Measurements from ENCODE around the gene ISG15.
"Not testable (repeated sequence)": the region's sequence is repeated elsewhere in the genome, so short reads cannot be mapped to it uniquely, and the experiment has no call there.

ISG15 gene

DNA sequence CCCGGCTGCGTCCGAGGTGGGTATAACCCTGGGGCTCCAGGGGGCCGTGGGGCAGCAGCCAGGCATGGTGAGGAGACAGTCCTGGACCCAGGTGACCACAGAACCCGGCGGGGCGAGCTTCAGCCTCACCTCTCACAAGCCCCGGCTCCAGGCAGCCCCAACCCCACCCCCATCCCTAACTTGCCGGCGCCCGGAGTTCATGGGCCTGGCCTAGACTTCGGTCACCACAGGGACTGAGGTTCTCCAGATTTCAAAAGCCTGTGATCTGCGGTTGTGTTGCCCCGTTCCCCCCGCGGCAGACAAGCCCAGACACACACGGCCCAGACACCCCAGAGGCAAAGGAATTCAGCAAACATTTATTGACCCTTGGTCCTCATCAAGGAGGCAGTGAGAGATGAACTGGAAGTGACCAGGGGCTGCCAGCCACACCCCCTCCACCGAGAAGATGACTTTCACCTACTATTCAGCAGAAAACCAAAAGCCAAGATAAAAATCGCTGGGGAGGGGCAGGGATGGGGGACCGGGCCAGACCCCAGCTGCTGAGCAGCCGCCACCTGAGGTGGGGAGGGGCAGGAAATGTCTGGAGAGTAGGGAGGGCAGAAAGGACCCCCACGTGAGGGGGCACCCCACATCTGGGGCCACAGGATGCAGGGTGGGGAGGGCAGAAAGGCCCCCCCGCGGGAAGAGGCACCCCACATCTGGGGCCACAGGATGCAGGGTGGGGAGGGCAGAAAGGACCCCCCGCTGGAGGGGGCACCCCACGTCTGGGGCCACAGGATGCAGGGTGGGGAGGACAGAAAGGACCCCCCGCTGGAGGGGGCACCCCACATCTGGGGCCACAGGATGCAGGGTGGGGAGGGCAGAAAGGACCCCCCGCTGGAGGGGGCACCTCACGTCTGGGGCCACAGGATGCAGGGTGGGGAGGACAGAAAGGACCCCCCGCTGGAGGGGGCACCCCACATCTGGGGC lies 17.3 kb upstream of the ISG15 start:
- DNase-seq, result no peak

DNA sequence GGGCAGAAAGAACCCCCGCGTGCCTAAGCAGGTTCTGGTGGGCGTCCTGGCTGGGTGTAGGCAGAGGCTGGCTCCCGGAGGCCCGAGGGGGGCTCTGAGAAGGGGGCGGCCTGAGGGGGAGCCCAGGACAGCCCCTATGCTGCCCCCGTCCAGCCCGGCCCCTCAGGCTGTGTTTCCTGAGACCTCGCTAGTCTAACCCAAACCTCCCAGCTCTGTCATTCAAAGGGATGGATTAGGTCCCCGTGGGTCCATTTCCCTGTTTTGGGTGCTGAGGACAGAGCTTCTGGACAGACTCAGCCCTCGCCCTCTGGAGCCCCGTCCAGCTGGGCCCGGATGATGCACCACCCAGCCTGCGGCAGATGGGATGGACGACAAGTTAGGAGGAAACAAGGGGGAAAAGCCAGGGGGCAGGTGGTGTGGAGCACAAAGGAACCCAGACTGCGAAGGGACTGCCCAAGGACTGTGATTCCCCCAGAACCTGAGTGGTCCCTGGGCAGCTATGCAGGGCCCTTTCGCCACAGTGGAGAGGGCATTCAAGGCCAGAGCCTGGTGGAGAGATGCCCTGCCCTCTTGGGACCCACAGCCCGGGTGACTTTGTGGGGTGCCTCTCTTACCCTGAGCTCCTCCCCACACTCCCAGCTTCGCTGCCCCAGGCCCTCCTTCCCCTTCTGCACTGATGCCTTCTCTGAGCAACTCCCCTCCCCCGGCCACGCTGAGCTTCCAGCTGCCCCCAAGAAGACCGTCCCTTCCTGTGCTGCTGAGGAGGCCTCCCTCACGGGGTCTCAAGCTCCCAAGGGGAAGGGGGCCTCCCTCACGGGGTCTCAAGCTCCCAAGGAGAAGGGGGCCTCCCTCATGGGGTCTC lies 16.2 kb upstream of the ISG15 start:
- DNase-seq, result no peak

DNA sequence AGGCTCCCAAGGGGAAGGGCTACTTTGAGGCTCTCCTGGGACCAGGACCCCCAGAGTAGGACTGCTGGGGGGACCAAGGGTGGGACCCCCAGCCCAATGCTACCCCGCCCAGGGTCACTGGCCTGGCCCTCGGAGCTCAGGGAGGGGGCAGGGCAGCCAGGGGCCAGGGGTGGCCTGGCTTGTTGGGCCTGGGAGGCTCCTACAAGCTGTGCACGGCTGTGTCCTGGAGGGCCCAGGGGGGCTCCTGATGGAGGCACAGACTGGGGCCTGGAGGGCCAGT lies 15.6 kb upstream of the ISG15 start:
- no peak for DNase-seq

DNA sequence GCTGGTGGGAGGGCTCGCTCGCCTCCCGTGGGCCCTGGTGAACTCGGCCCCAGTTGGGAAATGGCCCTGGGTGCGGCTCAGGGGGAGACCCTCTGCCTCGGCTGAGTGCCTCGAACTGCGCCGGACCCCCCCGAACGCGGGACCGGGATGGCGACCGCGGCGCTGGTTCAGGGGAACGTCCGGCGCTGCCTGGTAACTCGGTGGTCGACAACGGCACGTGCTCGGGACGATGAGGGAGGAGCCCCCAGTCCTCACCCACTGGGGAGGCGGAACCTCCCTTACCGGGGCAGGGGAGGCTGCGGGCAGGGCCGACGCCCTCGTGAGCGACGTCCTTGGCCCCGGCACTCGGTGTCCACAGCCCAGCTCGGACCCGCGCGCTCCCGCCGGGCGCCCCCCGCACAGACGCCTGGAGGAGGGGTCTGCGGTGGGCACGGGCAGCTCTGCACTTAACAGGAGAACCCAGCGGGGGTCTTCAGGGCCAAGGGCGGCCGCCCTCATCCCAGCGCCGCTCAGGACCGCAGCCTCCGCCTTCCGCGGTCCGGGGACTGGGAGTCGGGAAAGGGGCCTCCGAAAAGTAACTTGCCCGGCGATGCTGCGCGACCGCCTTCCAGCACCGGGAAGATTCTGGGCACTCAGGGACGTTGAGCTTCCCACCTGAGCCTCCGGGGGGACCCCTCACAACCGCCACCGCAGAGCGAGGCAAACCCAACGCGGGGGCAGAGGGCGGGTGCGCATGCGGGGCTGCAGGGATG lies 15.1 kb upstream of the ISG15 start:
- no peak for DNase-seq

DNA sequence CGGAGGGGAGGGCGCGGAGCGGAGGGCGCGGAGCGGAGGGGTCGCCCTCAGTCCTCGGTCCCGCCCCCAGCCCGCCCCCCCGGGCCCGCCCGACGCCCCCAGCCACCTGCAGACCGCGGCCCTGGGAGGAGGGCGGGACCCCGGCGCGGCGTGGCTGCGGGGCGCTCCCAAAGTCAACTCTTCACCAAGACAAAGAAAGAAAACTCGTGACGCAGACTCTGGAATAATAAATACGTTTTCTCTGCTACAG lies 14.6 kb upstream of the ISG15 start:
- DNase-seq, result no peak

DNA sequence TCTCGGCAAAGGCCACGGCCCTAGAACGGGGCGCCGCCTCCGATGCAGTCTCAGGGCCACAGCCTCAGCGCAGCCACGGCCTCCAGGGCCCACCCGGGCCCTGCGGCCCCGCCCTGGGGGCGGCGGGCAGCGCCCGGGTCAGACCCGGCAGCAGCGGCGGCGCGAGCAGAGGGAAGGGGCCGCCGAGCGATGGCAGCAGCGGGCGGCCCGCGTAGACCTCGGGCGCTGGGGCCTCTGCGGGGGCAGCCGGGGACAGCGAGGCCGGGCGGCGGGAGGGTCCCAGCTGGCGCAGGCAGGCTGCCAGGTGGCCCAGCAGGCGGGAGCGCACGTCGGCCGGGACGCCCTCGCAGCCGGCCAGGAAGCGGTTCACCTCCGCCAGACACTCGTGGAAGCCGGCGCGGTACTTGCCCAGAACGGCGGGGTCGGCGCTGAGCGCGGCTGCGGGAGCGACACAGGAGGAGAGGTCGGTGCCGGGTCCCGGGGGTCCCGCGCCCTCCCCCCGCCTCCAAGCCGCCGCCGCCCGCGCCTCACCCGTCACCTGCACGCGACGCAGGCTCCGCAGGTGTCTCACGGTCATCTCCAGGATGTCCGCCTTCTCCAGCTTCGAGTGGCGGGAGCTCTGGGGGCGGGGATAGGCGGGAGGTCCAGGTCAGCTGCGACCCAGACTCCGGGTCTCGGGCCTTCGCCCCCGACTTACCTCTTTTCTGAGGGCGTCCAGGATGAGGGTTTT lies 14.1 kb upstream of the ISG15 start:
- DNase-seq, result no peak

DNA sequence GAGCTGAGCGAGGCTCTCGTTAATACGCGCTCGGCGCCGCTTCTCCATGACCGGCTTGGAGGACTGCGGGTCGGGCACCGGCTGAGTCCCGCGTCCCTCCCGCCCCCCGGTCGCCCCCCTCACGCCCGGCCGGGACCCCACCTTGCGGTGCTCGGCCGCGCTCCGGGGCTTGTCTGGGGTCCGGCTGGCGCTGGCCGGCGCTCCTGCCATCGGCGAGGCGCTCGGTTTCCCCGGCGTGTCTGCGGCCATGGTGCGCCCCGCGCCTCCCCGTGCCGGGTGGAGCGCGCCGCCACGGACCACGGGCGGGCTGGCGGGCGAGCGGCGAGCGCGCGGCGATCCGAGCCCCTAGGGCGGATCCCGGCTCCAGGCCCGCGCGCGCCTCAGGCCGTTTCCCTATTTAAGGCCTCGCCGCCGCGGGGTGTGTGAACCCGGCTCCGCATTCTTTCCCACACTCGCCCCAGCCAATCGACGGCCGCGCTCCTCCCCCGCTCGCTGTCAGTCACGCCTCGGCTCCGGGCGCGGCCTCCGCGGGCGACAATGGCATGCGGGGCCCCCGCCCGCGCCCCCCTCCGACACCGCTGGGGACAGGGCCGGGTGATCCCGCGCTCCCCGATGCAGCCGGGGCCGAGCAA lies 13.5 kb upstream of the ISG15 start, which contains the start of gene HES4:
HES4 (minus strand) TSS at position 373 of the 632 bp plus-strand sequence; CDS start at position 249, 124 bp downstream.
- DNase-seq, result peak; percentile 56 to 59

DNA sequence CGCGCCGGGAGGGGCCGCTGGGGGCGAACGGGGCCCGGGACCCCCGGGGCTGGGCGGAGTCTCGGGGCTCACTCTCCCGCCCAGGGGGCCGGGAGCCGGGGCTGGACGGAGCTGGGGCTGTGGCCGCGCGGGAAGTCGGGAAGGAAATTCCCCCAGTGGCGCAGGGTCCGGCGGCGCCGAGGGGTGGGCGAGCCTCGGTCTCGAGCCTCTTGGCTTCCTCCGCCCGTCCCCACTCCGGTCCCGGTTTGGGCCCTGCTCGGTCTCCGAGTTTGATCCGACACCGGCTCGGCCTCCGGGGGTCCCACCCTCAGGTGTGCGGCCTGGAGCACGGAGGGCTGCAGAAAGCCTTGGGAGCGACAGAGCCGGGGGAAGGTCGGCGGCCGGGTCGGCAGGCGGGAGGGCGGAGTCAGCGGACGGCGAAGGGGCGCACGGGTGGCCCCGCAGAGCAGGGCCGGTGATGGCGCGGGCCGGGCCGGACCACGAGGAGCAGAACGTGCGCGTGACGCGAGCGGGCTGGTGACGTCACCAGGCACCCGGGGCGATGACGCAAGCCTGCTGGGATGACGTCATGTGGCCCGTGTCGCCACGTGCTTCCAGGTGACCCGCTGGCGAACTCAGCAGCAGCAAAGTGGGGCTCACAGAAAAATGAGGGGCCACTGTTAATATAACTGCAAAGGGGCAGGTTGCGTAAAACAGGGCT lies 12.8 kb upstream of the ISG15 start:
- DNase-seq, result peak; percentile 60 to 73

DNA sequence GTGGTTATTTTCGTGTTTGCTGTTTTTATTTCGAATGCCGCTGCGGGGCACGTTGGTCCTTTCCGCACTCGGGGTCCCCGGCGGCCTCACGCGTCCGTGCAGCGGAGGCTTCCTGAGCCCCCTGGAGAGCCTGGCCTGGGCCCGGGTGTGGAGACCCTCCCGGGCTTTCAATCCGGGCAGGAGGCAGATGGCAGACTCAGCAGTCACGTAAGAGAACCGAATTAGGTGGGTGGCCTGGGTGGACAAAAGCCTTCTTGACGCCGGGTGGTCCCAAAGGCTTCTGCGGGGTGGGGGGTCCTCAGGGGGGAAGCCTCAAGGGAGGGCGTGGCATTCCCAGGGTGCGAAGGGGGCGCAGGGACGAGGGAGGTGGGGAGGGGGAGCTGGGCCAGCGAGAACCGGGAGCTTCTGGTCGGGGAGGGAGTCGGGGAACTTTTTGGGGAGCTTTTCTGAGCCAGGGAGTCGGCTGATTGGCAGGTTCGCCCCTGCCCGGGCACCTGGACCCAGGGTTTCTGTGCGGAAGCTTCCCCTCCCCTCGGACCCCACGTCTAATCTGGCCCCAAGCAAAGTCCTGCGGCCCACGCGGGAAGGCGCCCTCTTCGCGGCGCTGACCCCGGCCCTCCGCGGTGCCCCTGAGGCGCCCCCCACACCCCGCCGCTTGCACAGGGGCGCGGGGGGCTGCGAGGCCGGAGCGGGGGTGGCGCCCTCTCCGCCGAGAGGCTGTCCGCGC lies 12.1 kb upstream of the ISG15 start:
- DNase-seq, result no peak

DNA sequence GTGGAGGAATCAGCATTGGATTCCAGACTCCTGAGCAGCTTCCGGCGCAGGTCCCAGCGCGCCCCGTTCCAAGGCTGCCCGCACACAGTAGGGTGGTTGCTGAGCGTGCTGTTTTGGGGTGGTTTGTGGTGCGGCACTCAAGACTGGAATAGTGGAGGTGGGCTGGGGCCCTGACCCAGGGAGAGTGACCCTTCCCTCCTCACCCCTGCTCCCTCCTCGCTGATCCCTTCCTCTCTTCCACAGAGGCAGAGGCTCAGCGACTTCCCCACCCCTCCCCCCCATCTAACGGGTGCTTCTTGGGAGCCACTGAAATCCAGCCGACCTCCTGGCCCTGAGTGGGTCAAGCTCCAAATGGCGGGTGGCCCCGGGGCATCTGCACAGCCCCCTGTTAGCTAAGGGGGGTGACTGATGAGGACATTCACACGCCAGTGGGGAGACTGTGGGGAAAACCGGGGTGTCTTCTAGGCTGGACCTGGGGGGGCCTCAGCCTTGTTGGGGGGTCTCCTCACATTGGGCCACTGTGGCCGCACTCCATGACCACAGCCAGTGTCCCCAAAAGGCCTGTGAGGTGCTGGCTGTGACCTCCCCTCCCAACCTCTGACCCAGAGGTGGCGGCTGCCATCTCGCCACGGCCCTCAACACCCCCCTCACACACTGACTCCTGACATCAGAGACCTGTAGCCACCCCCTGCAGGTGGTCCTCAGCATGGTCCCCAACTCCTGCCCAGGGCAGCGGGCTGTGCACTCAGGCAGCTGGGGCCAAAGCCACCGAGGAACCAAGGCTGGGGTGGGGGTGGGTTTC lies 9.5 kb upstream of the ISG15 start:
- no peak for DNase-seq

DNA sequence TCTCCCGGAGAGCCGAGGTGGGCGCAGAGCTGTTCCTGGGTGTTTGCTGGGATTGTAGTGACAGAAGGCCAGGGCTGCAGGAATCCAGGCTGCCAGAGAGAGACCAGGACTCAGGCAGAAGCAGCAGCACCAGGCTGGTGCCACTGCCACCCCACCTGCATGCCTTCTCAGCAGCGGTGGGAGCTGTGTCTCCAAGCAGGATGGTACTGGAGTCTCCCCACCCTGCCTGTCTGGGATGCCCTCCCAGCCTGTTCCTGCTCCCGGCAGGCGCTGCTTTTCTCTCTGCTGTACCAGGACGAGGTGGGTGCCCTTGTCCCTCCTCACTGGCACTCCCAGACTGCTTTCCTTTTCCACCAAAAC lies 8.9 kb upstream of the ISG15 start:
- DNase-seq, result no peak

DNA sequence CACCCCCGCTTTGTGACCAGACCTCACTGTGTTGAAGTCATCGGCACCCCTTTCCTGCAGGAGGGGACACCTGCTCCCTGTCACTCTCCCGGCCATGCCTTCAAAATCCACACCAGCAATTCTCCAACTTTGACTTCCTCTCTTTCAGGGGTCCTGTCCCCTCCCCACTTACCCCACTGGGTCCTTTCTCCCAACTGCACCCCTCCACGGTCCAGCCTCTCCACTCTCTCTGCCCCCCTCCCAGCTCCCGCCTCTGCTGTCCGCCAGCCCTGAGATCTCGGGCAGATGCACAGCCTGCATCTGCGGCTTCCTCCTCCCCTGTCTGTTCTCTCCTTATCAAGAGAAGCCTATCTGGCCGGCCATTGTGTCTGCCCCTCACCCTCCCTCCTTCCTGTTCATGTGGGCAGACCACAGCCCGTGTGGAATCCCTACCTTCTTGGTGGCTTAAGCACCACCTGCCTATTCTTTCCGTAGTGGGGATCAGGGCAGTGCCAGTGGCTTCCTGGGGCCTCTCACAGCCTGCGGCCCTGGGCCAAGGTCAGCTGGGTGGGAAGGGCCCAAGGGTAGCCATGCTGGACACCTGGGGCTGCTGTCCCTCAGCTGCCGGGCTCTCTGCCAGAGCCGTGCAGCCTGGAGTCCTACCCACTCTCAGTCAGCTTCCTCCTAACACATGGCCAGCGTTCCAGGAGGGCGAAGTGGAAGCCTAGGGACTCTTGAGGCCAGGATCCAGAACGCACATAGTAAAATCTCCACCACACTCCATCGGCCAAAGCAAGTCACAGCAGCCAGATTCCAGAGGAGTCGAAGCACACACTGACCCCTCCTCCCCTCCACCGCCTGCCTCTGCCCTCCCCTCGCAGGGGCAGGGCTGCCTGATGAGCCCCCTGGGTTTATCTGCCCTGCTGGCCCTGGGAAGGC lies 8.3 kb upstream of the ISG15 start:
- DNase-seq, result no peak

DNA sequence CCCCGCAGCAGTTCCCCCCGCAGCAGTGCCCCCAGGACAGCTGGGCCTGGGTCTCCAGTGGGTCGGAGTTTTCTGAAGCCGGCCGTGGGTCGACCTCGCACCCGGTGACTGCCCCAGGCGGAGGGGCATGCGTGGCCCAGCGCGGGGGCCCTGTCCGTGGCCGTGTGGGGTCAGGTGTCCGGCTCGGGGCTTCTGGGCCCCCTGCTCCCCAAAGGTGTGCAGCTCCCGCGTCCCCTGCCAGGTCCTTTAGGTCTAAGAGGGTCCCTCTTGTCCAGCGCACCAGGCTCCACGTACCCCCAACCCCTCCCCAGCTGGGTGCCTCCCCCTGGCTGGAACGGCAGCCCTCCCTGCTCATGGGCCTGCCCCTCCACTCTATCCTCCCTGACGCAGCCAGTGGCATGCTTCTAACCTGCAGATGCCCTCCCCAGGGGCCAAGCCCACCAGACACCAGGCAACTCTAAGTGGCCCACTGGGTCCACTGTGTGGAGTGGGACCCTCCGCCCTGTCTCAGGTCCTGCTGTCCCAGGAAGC lies 7.5 kb upstream of the ISG15 start:
- DNase-seq, result no peak

DNA sequence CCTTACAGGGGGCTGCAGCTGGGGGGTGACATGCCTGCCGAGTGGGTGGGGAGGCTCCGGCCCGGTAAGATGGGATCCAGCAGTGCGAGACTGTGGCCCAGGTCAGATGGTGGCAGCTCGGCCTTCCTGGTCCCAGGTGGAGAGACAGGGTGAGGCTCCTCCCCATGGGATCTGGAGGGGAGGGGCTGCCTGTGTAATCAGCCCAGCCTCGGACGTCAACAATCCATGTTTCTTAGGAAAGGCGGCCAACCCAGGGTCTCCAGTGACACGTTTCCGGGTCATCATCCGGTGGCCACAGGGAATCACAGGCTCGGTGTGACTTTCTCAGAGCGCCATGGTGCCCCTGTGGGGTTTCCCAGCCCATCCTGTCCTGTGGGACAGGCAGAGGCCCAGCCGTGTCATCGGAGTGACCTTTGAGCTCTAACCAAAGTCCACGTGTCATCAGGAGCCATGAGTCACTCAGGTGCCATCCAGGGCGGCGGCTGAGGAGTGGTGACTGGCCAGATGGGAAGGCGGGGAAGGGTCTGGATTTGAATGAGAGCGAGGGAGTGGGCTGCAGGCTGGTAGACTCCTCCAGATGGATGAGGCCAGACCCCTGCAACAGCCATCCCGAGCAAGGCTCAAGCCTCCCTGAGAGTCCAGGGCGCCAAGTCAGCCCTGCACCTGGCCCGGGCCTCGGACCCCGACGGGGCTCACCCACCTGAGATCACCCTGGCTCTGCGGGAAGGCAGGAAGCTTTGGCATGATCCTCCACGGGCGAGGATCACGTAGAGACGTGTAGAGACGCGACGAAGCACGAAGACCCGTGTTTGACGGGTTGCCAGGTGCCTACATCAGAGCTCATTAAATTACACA lies 6.8 kb upstream of the ISG15 start:
- no peak for DNase-seq

DNA sequence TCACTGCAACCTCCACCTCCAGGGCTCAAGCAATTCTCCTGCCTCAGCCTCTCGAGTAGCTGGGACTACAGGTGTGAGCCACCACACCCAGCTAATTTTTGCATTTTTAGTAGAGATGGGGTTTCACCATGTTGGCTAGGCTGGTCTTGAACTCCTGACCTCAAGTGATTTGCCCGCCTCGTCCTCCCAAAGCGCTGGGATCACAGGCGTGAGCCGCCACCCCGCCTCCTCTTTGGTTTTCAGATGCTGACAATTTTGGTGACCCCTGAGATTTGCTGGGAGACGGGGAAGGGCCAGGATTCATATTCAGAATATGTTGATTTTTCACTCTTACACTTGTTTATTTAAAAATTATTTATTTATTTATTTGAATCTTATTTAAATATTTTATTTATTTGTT lies 3.2 kb upstream of the ISG15 start:
- not testable (repeated sequence) for DNase-seq

DNA sequence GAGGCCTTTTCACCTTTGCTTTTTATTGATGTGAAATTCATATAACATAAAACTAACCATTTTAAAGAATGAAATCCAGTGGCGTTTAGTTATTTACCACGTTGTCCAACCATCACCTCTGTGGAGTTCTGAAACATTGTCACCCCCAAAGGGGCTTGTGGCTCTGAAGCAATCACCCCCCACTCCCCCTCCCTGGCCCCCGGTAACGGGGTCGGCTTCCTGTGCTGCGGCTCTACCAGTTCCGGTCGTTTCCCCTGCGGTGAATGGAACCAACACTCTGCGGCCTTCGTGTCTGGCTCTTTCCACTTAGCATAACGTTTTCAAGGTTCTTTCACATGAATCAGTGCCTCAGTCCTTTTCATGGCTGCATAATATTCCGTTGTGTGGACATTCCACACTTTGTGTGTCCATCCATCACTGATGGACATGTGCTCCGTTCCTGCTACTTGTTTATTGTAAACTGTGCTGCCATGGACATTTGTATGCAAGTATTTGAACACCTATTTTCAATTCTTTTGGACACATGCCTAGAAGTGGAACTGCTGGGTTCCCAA lies 1.8 kb upstream of the ISG15 start:
- DNase-seq, result no peak

DNA sequence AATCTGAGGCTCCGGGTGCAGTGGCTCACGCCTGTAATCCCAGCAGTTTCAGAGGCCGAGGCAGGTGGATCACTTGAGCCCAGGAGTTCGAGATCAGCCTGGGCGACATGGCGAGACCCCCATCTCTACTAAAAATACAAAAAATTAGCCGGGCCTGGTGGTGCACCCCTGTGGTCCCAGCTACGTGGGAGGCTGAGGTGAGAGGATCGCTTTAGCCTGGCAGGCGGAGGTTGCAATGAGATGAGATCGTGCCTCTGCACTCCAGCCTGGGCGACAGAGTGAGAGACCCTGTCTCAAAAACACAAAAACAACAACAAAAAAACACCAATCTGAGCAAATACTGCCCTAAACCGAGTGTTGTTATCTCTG lies 577 bp upstream of the ISG15 start:
- DNase-seq, result not testable (repeated sequence)
